Measurements from ENCODE around the gene WWOX.

Gene WWOX

GRCh38 chr16:78421181-78421708 is 321.8 kb downstream of the WWOX start:
- no peak for TF ChIP-seq CTCF (IDR thresholded peaks at IDR 0.05; ENCODE audit: low read depth, low read length)
- no peak for DNase-seq (ENCODE audit: extremely low read depth, low read depth)

- no peak for TF ChIP-seq CTCF (IDR thresholded peaks at IDR 0.05; ENCODE audit: low read depth, low read length)
- DNase-seq (ENCODE audit: extremely low read depth, low read depth), result no peak
Observed at GRCh38 chr16:78425281-78425680, 325.8 kb downstream of the WWOX start.

DNA sequence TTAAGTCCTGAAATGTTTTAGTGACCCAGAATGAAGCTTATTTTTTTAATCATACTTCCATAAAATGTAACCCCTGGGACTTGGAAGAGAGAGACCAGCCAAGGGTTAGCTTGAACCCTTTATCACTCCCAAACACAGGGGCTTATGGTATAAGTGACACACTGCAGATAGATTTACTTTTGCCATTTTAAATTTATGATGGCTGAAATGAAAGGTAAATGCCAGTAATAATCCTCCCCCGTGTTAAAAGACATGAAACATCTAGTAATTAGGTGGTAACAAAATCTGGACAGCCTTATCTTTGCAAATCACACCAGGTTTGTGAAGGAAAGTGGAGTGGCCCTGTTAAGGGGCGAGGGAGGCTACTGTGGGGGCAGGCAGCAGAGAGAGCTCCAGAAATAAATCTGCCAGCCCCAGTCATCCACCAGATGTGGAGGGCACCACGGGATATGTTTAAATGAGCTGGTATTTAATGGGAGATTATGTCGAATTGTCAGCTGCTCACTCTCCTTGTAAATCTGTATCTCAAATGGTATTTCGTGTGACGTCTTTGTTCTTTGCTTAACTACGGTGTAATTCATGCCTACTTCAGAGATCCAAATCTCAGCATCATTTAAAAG is 326.5 kb downstream of the WWOX start:
- TF ChIP-seq CTCF (IDR thresholded peaks at IDR 0.05; ENCODE audit: low read depth, low read length), result no peak
- no peak for DNase-seq (ENCODE audit: extremely low read depth, low read depth)

DNA sequence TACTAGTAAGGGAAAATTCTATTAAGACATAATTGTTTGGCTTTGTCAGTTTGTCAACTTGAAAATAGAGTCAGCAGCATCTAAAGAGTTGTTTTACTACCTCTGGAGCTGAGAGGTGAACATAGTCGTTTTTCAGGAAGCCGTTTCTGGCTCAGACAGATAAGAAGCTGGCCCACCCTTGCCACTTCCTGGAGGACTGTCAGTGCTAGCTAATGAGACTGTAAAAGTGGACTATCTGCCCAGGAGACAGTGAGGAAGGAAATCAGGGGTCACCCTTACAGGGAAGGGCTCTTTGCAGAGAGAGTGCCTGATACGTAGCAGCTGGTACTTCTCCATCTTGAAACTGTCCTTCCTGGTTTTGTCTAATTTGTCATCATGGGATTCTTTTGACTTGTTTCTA is 328.7 kb downstream of the WWOX start:
- TF ChIP-seq CTCF (IDR thresholded peaks at IDR 0.05; ENCODE audit: low read depth, low read length), result no peak
- no peak for DNase-seq (ENCODE audit: extremely low read depth, low read depth)

- no peak for DNase-seq (ENCODE audit: extremely low read depth, low read depth)
- no peak for TF ChIP-seq CTCF (IDR thresholded peaks at IDR 0.05; ENCODE audit: low read depth, low read length)
Observed at GRCh38 chr16:78430281-78430680, 330.8 kb downstream of the WWOX start.

DNA sequence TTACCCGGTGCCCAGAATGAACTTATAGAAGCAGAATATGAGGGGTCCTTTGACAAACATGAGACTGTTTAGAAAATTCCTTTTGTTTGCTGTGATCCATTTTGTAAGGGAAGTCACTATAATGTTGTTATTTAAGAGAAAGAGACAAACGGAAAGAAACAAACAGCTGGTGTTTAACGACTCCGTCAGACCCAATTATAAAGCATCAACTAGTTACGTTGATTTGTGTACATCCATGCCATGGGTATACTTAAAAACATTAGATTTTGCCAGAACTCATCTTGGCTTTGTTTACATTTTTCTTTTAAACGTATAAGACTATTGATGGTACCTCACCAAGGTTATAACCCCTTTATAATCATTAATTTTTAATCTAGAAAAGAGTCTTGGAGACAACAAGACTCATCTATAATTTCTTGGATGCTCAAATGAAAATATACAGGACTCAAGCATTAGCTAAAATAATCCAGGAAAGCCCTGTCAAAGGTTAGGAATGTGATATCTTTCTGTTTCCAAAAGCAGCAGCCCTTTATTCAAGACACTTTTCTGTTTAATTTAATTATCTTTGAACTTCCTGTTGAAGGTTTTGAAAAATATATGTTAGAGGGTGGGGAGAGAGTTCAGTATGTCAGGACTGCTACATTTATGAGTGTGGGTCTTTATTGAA is 331.7 kb downstream of the WWOX start:
- TF ChIP-seq CTCF (IDR thresholded peaks at IDR 0.05; ENCODE audit: low read depth, low read length), result no peak
- DNase-seq (ENCODE audit: extremely low read depth, low read depth), result no peak

DNA sequence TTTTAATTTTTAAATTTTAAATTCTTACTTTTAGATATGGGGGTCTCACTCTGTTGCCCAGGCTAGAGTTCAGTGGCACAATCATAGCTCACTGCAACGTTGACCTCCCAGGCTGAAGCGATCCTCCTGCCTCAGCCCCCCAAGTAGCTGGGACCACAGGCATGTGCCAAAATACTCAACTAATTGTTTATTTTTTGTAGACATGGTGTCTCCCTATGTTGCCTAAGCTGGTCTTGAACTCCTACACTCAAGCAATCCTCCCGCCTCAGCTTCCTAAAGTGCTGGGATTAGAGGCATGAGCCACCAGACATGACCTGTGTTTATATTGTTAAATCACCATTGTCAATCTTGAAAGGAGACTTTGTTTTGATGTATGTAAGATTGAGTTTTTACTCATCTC is 332.2 kb downstream of the WWOX start:
- no peak for TF ChIP-seq CTCF (IDR thresholded peaks at IDR 0.05; ENCODE audit: low read depth, low read length)
- DNase-seq (ENCODE audit: extremely low read depth, low read depth), result no peak
